Measurements from ENCODE around the gene ZNF791. TPM values are rescaled to one million over a fixed set of nuclear protein-coding genes. Genes with fewer than 3 reads are reported as not detected.

The ZNF791 gene
- total and polyA plus RNA-seq, 2 of the 13 experiments (the other 11 are each of a cell fraction or from before 2014, with no cell fraction given): 12.8 to 17.4 TPM

DNA sequence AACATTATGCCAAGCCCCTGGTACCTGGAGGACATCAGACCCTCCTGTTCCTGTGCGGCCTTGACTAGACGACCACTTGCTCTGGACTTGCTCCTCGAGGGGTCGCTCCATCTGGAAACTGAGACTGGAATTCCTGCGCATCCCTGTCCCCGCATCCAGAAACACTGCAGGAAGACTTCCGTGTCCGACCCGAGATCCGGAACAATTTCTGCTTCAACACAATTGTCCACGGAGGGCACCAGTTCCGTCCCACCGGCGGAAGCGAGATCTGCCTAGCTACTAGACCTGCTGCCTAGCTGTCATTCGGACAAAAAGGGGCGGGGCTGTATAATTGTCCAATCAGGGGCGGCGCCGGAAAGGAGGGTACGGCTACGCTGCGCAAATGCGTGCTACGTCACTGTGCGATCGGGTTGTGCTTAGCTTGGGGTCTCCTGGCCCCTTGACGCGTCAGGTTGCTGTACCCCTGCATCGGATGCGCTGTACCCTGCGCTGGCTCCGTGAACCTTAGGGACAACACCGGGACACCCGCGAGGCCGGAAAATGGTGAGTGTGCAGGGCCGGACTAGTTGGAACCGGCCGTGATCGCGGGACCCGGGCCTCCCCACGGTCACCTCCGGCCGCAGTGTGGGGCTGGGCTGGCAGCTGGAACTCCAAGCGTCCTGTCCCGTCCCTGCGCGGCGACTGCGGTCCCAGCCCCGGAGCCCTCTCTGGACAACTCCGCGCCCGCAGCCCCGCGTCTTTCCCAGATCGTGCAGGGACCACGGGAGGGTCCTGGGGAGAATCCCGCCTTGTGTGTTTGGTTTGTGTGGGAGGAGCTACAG, at the start of gene ZNF791, which contains the start of gene ZNF490 (continued):
- TF ChIP-seq, protein P1, sequence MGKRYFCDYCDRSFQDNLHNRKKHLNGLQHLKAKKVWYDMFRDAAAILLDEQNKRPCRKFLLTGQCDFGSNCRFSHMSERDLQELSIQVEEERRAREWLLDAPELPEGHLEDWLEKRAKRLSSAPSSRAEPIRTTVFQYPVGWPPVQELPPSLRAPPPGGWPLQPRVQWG (CRISPR knock-in tag; IDR thresholded peaks at IDR 0.05; ENCODE audit: borderline replicate concordance, low read depth): no peak
- TF ChIP-seq PBX3 (CRISPR knock-in tag; IDR thresholded peaks at IDR 0.05; ENCODE audit: borderline replicate concordance): no peak
- TF ChIP-seq ZNF598 (CRISPR knock-in tag; IDR thresholded peaks at IDR 0.05; ENCODE audit: borderline replicate concordance): peak; percentile 62; the same call in 1 of the 2 replicates
- TF ChIP-seq TERF1 (CRISPR knock-in tag; IDR thresholded peaks at IDR 0.05): no peak
- TF ChIP-seq ATF7 (IDR thresholded peaks at IDR 0.05): no peak
- TF ChIP-seq ATF7 (CRISPR knock-in tag; IDR thresholded peaks at IDR 0.05): peak; percentile 60; the same call in 1 of the 2 replicates
- TF ChIP-seq NFKB2 (CRISPR knock-in tag; IDR thresholded peaks at IDR 0.05; ENCODE audit: borderline replicate concordance): peak; percentile 71; the same call in 1 of the 2 replicates
- TF ChIP-seq, protein P2, sequence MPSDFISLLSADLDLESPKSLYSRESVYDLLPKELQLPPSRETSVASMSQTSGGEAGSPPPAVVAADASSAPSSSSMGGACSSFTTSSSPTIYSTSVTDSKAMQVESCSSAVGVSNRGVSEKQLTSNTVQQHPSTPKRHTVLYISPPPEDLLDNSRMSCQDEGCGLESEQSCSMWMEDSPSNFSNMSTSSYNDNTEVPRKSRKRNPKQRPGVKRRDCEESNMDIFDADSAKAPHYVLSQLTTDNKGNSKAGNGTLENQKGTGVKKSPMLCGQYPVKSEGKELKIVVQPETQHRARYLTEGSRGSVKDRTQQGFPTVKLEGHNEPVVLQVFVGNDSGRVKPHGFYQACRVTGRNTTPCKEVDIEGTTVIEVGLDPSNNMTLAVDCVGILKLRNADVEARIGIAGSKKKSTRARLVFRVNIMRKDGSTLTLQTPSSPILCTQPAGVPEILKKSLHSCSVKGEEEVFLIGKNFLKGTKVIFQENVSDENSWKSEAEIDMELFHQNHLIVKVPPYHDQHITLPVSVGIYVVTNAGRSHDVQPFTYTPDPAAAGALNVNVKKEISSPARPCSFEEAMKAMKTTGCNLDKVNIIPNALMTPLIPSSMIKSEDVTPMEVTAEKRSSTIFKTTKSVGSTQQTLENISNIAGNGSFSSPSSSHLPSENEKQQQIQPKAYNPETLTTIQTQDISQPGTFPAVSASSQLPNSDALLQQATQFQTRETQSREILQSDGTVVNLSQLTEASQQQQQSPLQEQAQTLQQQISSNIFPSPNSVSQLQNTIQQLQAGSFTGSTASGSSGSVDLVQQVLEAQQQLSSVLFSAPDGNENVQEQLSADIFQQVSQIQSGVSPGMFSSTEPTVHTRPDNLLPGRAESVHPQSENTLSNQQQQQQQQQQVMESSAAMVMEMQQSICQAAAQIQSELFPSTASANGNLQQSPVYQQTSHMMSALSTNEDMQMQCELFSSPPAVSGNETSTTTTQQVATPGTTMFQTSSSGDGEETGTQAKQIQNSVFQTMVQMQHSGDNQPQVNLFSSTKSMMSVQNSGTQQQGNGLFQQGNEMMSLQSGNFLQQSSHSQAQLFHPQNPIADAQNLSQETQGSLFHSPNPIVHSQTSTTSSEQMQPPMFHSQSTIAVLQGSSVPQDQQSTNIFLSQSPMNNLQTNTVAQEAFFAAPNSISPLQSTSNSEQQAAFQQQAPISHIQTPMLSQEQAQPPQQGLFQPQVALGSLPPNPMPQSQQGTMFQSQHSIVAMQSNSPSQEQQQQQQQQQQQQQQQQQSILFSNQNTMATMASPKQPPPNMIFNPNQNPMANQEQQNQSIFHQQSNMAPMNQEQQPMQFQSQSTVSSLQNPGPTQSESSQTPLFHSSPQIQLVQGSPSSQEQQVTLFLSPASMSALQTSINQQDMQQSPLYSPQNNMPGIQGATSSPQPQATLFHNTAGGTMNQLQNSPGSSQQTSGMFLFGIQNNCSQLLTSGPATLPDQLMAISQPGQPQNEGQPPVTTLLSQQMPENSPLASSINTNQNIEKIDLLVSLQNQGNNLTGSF (CRISPR knock-in tag; IDR thresholded peaks at IDR 0.05): no peak
- no peak for TF ChIP-seq ZBTB14 (CRISPR knock-in tag; IDR thresholded peaks at IDR 0.05)
- no peak for TF ChIP-seq ZNF615 (CRISPR knock-in tag; IDR thresholded peaks at IDR 0.05; ENCODE audit: borderline replicate concordance)
- peak; percentile 62; the same call in 1 of the 2 replicates for TF ChIP-seq YEATS4 (CRISPR knock-in tag; IDR thresholded peaks at IDR 0.05; ENCODE audit: borderline replicate concordance)
- 0 out of 2 replicates have a peak, but pooled peaks have one; percentile 55 for TF ChIP-seq ZNF746 (CRISPR knock-in tag; IDR thresholded peaks at IDR 0.05)
- peak; percentile 78 for TF ChIP-seq CBX1 (IDR thresholded peaks at IDR 0.05; ENCODE audit: low read depth)
- TF ChIP-seq ZNF883 (CRISPR knock-in tag; IDR thresholded peaks at IDR 0.05; ENCODE audit: not compliant biosample characterization): peak; percentile 83
- peak; percentile 84; the same call in 1 of the 2 replicates for TF ChIP-seq TRAFD1 (CRISPR knock-in tag; IDR thresholded peaks at IDR 0.05; ENCODE audit: borderline replicate concordance)
- no peak for TF ChIP-seq LBX2 (CRISPR knock-in tag; IDR thresholded peaks at IDR 0.05; ENCODE audit: borderline replicate concordance)
